Measurements from ENCODE around the gene PGD.
A peak's percentile ranks its signal among the peaks of the same experiment; 100 is the strongest.

PGD gene

DNA sequence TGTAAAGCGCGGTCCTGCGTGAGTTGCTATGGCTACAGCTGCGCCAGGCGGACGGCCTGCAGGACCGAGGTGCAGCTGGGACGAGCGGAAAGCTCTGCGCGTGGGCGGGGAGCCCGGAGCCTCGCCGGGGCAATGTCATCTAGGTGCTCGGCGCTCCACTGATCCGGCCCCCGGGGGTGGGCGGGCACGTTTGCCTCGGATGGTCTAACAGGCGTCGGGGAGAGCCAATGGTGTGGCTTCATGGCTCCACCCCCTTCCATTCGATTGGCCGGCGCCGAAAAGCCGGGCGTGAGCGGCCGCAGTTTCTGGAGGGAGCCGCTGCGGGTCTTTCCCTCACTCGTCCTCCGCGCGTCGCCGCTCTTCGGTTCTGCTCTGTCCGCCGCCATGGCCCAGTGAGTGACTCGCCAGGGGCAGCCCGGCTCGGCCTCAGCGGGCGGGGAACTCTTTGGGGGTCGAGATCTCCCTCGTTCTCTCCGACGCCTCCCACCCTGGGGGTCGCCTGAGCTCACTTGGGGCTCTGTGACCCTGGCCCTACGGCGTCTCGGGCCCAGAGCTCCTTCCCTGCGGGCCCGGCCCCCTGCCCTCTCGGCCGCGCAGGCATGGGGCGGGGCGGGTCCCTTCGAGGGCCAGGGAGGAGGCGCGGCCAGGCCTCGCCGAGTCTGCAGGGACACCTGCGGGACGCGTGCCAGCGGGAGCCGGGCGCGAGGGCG is at the start of gene PGD:
Gene PGD, plus strand, starts transcription at position 331 of the 710 bp plus-strand sequence. Its CDS starts 54 bp downstream, at position 385.
- peak; percentile 100 for DNase-seq

GRCh38 chr1:10353282-10353681 is 45.6 kb upstream of the PGD start:
- no peak for DNase-seq

- no peak for DNase-seq
Measured at GRCh38 chr1:10353693-10354092, 45.2 kb upstream of the PGD start.

DNA sequence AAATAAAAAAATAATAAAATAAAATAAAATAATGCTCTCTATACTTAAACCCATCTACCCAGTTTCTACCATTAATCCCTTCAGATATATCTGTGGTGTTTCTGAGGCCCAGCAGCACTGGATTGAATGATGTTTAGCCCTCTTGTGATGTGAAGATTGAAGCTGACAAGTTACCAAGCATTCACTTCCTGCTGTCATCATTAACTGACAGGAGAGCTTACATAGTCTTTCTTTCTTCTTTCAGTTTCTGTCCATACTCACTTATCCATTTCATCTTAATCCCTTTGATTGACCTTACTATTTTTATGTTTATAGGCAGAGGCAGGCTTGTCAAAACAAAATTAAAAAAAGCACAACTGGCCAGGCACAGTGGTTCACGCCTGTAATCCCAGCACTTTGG is 38.8 kb upstream of the PGD start:
- no peak for DNase-seq

DNA sequence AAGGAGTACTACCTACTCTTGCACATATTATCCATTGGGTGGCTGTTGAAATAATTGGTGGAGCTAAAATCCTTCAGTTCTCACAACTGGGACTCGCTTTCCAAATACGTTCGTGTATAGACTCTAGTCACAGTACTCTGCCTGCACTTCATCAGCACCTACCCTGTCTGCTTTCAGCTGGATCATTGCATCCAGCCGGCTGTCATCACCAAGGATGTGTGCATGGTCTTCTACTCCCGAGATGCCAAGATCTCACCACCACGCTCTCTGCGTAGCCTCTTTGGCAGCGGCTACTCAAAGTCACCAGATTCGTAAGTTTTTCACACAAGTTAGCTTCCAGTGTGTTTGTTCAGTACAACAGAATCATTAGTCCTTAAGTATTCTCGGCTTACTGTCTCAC is 37.3 kb upstream of the PGD start:
- no peak for DNase-seq

- DNase-seq: no peak
Measured at GRCh38 chr1:10368194-10368593, 30.7 kb upstream of the PGD start.

DNA sequence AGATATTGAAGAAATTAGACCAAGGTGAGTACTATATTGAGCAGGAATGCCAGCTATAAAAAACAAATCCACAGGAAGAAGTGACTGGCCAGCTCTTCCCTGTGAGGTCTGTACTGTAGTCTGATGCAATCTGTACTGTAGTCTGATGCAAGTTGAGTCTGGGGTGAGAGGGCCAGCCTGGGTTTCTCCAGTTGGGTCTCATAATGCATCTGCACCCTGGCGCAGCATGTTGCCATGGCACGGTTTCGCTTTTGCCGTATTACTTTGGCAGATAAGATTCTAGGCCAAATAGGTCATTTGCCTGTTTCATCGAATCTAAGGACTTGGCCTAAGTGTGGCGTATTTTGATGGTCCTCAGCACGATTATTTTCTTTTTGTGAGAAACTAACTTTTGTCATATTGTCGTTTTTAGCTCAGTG is 24.4 kb upstream of the PGD start:
- no peak for DNase-seq

DNA sequence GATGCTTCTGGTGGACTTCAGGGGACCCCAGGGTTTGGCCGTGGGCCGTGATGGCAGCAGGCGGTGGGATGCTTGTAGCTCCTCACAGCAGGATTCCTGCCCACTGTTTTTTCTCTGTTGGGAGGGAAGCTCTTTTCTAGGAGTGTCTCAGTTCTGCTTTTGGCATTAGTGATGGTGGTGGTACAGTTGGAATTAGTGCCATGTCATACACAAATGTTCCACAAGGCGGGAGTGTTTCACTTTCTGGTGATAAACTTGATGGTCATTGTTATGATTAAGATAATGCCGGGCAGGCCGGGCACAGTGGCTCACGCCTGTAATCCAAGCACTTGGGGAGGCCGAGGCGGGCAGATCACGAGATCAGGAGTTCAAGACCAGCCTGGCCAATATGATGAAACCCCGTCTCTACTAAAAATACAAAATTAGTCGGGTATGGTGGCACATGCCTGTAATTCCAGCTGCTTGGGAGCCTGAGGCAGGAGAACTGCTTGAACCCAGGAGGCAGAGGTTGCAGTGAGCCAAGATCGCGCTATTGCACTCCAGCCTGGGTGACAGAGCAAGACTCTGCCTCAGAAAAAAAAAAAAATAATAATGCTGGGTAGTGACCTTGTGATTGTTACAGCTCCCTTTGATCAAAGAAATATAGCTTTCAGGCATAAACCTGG is 21.4 kb upstream of the PGD start:
- DNase-seq: peak; percentile 87

DNA sequence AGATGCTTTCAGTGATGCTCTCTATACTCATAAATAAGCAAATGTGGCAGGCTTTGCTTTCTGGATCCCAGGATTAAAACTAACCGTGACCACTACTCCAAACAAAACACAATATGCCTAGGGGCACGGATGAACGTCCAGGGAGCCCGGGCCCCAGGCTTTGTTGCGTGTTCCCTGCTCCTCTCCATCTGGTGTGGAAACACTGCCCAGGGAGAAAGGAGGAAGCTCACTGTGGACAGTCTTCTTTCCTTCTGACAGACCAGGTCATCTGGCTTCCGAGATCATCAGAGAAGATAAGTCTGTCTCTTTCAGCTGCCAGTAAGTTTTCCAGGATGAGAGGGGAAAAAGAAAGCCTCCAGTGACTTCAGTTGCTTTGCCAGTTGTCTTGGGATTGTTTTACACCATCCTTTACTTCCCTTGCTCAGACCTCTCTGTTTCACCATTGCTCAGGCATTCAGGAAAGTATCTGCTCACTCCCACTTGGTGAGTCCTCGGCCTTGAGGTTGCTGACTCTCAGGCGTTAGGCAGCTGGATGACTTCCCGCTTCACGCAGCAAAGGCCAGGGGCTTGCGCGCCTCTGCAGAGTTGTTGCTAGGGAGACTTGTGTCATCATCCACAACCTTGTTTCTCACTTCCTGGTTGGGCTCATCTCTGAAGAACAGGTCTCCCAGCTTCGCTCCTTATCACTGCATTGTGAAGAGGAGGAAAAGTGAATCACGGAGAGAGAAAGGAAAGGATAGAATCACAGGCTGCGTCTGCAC is 20.6 kb upstream of the PGD start:
- peak; percentile 74 for DNase-seq

DNA sequence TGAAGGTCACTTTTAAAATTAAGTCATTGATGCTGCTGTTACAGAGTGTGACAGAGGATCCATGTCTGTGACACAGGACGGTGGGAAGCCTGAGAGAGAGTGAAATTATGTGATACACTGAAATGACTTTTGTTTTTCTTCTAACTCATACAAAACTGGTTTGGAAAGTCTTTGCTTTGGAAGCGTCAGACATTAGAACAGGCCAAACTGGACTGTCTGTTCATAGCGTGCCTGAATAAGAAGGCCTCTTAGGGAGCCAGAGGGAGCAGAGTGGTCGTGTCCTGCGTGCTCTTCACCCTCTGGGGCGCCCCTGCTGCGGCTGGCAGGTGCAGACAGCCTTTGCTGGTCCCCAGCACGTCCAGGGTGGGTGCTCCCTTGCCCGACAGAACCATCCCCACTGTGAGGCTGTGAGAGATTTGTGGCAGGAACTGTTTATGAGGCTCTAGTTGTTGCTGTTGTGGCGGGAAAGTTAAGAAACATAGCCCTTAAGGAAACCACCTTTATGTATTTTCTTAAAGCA is 19.7 kb upstream of the PGD start:
- no peak for DNase-seq

- DNase-seq: no peak
Measured at GRCh38 chr1:10379676-10380075, 19.2 kb upstream of the PGD start.

- DNase-seq: no peak
Measured at GRCh38 chr1:10380594-10381275, 18.1 kb upstream of the PGD start.

DNA sequence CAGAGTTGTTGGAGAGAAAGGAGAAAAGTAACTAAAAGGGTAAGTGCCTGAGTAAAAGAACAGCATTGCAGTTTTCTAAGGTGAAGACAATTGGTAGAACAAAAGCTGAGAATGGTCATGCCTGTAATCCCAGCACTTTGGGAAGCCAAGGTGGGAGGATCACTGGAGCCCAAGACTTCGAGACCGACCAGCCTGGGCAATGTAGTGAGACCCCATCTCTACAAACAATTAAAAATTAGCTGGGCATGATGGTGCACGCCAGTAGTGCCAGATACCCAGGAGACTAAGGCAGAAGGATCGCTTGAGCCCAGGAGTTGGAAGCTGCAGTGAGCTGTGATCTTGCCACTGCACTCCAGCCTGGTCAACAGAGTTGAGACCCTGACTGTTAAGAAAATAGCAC is 15.2 kb upstream of the PGD start:
- no peak for DNase-seq

DNA sequence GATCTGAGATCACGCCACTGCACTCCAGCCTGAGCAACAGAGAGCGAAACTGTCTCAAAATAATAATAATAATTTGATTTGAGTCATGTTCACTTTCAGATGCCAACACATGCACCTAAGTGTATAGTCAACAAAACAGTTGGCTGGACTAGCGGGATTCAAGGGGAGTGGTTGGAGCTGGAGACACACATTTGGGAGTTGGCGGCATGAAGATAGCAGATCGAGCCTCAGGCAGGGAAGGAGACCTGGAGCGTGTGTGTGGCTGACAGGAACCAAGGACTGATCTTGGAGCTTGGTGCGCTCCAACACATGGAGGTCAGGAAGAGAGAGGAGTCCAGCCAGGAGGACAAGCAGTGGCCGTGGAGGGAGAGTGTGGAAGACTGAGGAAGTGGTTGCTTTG is 14.6 kb upstream of the PGD start:
- no peak for DNase-seq

GRCh38 chr1:10386761-10387676 is 11.8 kb upstream of the PGD start:
- DNase-seq: no peak

DNA sequence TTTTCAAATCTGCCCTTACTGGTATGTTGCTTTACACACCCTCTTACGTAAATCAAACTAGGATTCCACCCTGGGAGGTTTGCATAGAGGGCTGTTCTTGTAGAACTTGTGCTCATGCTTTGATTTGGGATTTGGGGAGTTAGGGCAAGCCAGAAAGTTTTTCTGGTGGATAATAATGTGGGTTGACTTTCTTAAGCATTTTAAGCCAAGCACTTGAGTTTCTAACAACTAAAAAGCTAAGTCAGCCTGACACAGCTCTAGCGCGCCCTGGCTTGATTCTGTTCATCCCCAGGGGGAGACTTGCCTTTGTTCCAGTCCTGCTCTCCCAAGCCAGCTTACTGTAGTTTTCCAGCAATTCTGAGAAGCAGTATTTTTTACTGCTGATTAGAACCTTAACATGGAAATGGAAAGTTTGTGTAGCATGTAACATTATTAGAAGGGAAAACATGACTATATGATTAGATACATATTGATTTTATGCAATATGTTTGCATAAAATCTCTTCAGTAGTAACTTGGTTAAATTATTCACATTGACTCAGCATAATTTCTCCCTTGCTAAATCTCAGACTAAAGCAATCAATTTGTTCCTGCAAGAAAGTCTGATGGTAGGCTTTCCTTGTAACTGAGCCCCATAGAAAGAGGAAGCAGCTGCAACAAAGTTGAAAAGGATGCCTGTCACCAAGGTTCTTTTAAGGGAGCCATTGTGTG is 11.0 kb upstream of the PGD start:
- DNase-seq: no peak

DNA sequence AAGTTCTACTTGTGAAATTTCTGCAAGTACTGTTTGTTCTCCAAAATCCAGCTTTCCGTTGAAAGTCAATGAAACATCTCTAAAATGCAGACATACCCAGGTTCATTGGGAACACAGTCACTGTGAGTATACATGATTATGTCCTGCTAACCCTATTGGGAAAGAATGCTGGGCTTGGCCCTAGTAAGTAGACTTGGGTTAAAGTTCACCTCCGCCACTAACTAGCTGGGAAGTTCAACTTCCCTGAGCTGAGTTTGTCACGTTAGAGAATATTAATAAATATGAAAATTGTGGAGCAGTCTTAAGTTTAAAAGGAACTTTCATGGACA is 10.5 kb upstream of the PGD start:
- DNase-seq: no peak

DNA sequence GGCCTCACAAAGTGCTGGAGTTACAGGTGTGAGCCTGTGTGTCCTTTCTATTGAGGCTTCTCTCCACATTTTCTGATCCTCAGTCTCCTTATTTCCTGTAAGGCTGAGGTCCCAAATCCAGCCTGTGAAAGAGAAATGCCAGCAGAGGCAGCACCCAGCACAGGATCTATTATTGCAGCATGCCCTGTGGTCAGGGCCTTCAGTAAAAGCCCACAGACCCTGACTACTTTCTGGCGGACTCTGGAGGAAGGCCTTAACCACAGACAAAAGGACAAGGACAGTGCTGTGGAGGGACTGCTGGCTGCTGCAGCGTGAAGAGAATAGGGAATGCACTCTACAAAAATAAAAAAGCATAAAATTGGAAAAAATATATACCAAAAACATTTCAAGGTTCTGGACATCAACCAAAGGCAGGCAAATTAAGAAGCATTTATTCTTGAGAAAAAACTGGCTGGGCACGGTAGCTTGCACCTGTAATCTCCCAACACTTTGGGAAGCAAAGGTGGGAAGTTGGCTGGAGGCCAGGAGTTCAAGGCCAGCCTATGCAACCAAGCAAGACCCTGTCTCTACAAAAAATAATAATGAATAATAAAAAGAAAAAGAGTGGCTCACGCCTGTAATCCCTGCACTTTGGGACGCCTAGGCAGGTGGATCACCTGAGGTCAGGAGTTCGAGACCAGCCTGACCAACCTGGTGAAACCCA is 9.4 kb upstream of the PGD start:
- no peak for DNase-seq

- no peak for DNase-seq
Measured at GRCh38 chr1:10396870-10397269, 2.0 kb upstream of the PGD start.

- no peak for DNase-seq
Measured at GRCh38 chr1:10398278-10398733, 558 bp upstream of the PGD start.

- DNase-seq: peak; percentile 73
Measured at GRCh38 chr1:10399444-10399941, 629 bp downstream of the PGD start.

Data from NCI-H510A (cell line).